Measurements from ENCODE around the gene WIPF2. TPM values are rescaled to one million over a fixed set of nuclear protein-coding genes. Genes with fewer than 3 reads are reported as not detected.

WIPF2 gene
- total and polyA plus RNA-seq, 2 of the 8 experiments (the other 6 are each of a cell fraction or from before 2014, with no cell fraction given), result 6.9 to 25.3 TPM

DNA sequence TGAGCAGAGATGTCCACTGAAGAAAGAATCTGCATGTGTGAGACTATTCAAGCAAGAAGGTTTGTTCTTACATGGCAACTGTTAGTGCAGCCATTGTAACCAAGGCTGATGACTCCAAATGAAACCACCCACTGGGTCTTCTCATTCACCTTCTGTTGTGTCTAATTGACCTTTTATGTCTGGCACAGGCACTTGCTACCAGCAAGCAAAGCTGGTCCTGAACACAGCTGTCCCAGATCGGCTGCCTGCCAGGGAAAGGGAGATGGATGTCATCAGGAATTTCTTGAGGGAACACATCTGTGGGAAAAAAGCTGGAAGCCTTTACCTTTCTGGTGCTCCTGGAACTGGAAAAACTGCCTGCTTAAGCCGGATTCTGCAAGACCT is 72.2 kb downstream of the WIPF2 start:
- Histone ChIP-seq H3K4me3 (ENCODE audit: extremely low read depth in 1 of 4, insufficient read depth in 2 of 4, low read depth in 3 of 4, low read length in 4 of 4) (no peak overlapping the region), H3K27ac (ENCODE audit: low read depth, low read length) (no peak overlapping the region), H3K79me2 (ENCODE audit: control insufficient read depth in 1 of 2, insufficient read depth in 2 of 2, low read length in 2 of 2) (peaks cover 6 to 38% of the 10 kb centered on the region in 2 experiments; a peak in 3 of 4 replicates), H3K79me1 (ENCODE audit: low read depth, low read length) (no peaks in the 10 kb centered on the region; the same call in 1 of the 2 replicates), H4K5ac (ENCODE audit: insufficient read length, low read depth, low read length) (no peak overlapping the region), H3K56ac (replicated peaks; ENCODE audit: insufficient read length, low read depth, low read length) (no peak overlapping the region), H2AK5ac (ENCODE audit: low read depth, low read length) (no peak overlapping the region), H3K23ac (ENCODE audit: insufficient read length) (no peak overlapping the region), H3K36me3 (ENCODE audit: control insufficient read depth in 2 of 4, insufficient read depth in 4 of 4, low read length in 3 of 4) (peaks cover 21 to 65% (median 49%) of the 10 kb centered on the region in 4 experiments), H2BK5ac (ENCODE audit: low read depth, low read length) (no peak overlapping the region), H3K23me2 (ENCODE audit: low read depth, low read length) (no peaks in the 10 kb centered on the region), H3K18ac (ENCODE audit: extremely low read depth, low read length) (no peak overlapping the region), H4K8ac (ENCODE audit: extremely low read depth, insufficient read depth, low read length) (no peak overlapping the region), H2BK120ac (replicated peaks; ENCODE audit: low read depth, low read length) (no peak overlapping the region), H3K4ac (replicated peaks; ENCODE audit: insufficient read length, low read depth, low read length) (no peak overlapping the region), H3K4me1 (replicated peaks in 1 of 4; ENCODE audit: control insufficient read depth in 3 of 4, insufficient read depth in 4 of 4, low read length in 3 of 4) (peaks cover 0 to 9% (median 6%) of the 10 kb centered on the region in 4 experiments; a peak in 5 of 7 replicates), H2BK12ac (ENCODE audit: low read depth, low read length) (no peak overlapping the region), H2BK15ac (ENCODE audit: low read length) (no peak overlapping the region), H4K91ac (replicated peaks; ENCODE audit: insufficient read length, low read length) (no peak overlapping the region), H2AFZ (ENCODE audit: low read length) (no peak overlapping the region), H2BK20ac (ENCODE audit: low read length) (no peak overlapping the region), H3K27me3 (replicated peaks in 1 of 4; ENCODE audit: control insufficient read depth in 3 of 4, extremely low read depth in 1 of 4, insufficient read depth in 3 of 4, low read length in 3 of 4) (no peaks in the 10 kb centered on the region), H3K9me3 (ENCODE audit: insufficient read depth in 2 of 2, low read depth in 1 of 2, low read length in 1 of 2) (no peaks in the 10 kb centered on the region), H4K20me1 (replicated peaks in 1 of 2; ENCODE audit: control insufficient read depth in 1 of 2, insufficient read depth in 2 of 2, low read length in 2 of 2) (peaks cover 3 to 8% of the 10 kb centered on the region in 2 experiments), H3K4me2 (ENCODE audit: insufficient read depth in 1 of 2, low read depth in 2 of 2, low read length in 2 of 2) (no peak overlapping the region), H3K9ac (replicated peaks in 1 of 4; ENCODE audit: extremely low read depth in 1 of 4, low read depth in 3 of 4, low read length in 3 of 4) (no peak overlapping the region), H3K14ac (ENCODE audit: insufficient read length) (no peak overlapping the region)
- POLR2A ChIA-PET (ENCODE audit: partially characterized antibody), result interaction anchor here (0.9 to 31.2 kb wide), 3 partner anchors 17 to 61 kb away, joined by 3 to 570 read pairs (median 540); partner anchors contain the start of genes GJD3 and RARA
- FAIRE-seq (no peak), DNase-seq (ENCODE audit: low read depth in 1 of 2, low spot score in 2 of 2) (no peak)
- CTCF ChIA-PET (ENCODE audit: partially characterized antibody), result interaction anchor here (0.8 to 4.2 kb wide), 11 partner anchors 9 to 242 kb away, joined by 3 to 25 read pairs (median 4); partner anchors contain the start of gene WIPF2
- WGBS, 2 experiments (ENCODE audit: extremely low coverage in 1 of 2, insufficient coverage in 1 of 2, insufficient read length in 1 of 2, insufficient replicate concordance in 2 of 2, low coverage in 1 of 2, low lambda C conversion rate in 2 of 2, missing lambda C conversion rate in 1 of 2), result 91% methylated on average over 2 of the region's 2 CpGs; no CpG with 5 or more reads in 1 of the 2 experiments
- TF ChIP-seq, protein P1, sequence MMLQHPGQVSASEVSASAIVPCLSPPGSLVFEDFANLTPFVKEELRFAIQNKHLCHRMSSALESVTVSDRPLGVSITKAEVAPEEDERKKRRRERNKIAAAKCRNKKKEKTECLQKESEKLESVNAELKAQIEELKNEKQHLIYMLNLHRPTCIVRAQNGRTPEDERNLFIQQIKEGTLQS (IDR thresholded peaks at IDR 0.05; ENCODE audit: insufficient read depth, low read depth, low read length), result no peak
- TF ChIP-seq SIX5 (IDR thresholded peaks at IDR 0.05; ENCODE audit: low read depth, low read length), result no peak
